ENCODE data around the gene PDCD1. TPM values are rescaled to one million over a fixed set of nuclear protein-coding genes. Genes with fewer than 3 reads are reported as not detected.

Gene PDCD1
- total and polyA plus RNA-seq, 2 donors (not counting 1 experiment from before 2014, with no cell fraction given) = 0.28 to 1.3 TPM

DNA sequence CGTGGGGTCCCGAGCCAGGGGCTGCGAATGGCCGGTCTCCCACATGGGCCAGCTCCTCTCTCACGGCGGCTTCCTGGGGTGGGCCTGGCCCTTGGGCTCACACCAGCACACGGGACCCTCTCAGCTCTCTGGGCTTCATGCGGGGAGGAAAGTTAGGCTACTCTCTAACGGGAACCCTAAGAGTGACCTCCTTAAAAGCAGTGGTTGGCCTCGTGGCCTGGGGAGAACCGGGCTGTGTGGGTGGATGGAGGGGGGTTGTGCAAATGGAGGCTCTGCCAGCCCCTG, 36.7 kb upstream of the PDCD1 start:
- H3K4me3 Mint-ChIP-seq = no peak overlapping the region

More for the DNA sequence above, 36.7 kb upstream of the PDCD1 start:
- Mint-ChIP-seq H3K27ac (no peak overlapping the region), H3K4me1 (peaks cover 12% of the 10 kb centered on the region), H3K9me3 (ENCODE audit: insufficient read depth) (no peaks in the 10 kb centered on the region), H3K27me3 (no peaks in the 10 kb centered on the region)
- intact Hi-C loops (cut with micrococcal nuclease) = no loop called here
- H3K4me1 ChIP-seq (ENCODE audit: control insufficient read depth in 2 of 2, insufficient read depth in 2 of 2, low read length in 2 of 2) = no peaks in the 10 kb centered on the region
- no peak overlapping the region for H2AFZ ChIP-seq (ENCODE audit: insufficient read depth, low read depth, low read length, poor library complexity, severe bottlenecking)
- H3K79me2 ChIP-seq (ENCODE audit: control insufficient read depth, insufficient read depth, low read length) = peaks cover 46% of the 10 kb centered on the region
- ATAC-seq (ENCODE audit: low read depth) = no peak
- TF ChIP-seq EZH2 (IDR thresholded peaks at IDR 0.05; ENCODE audit: borderline replicate concordance, insufficient read depth, low read depth, low read length, poor library complexity, severe bottlenecking) = no peak
- no peak for TF ChIP-seq CTCF (IDR thresholded peaks at IDR 0.05)
- H3K9ac ChIP-seq (ENCODE audit: low read length) = no peak overlapping the region
- ChIA-PET POLR2A (no interaction called here), CTCF (no interaction called here)
- no peaks in the 10 kb centered on the region for H3K27me3 ChIP-seq (replicated peaks in 1 of 4; ENCODE audit: control extremely low read depth in 1 of 4, control insufficient read depth in 3 of 4, insufficient read depth in 4 of 4, low read length in 3 of 4)
- no peak overlapping the region for H3K4me2 ChIP-seq (replicated peaks; ENCODE audit: low read depth, low read length, poor library complexity, severe bottlenecking)
- no peaks in the 10 kb centered on the region for H3K9me3 ChIP-seq (ENCODE audit: control extremely low read depth in 1 of 3, control insufficient read depth in 2 of 3, insufficient read depth in 1 of 3, low read length in 2 of 3)
- peaks cover 0 to 14% of the 10 kb centered on the region in 2 experiments for H3K36me3 ChIP-seq (replicated peaks in 1 of 2; ENCODE audit: control extremely low read depth in 1 of 2, control insufficient read depth in 1 of 2, extremely low read depth in 1 of 2, insufficient read depth in 2 of 2, low read length in 1 of 2)
- 83% methylated on average over 10 of the region's 11 CpGs for WGBS (ENCODE audit: insufficient coverage)
- H3K27ac ChIP-seq (ENCODE audit: low read length in 2 of 2) = no peak overlapping the region
- H3K4me3 ChIP-seq (ENCODE audit: control extremely low read depth in 1 of 5, extremely low read depth in 1 of 5, insufficient read depth in 1 of 5, low read depth in 2 of 5, low read length in 4 of 5) = no peak overlapping the region
- DNase-seq = no peak
- peaks cover 49% of the 10 kb centered on the region for H4K20me1 ChIP-seq (ENCODE audit: control insufficient read depth, insufficient read depth, low read length, poor library complexity, severe bottlenecking)
